Esophagus muscularis mucosa (tissue), 3 donors: Measurements from ENCODE around the gene EFR3B.

ENCODE experiments used
- POLR2A ChIP-seq: fragments of 450-650 bp; IDR thresholded peaks from one replicate; pipeline ENCODE4 v1.6.1; 2017; ENCODE audit warnings: antibody characterized with exemption, moderate library complexity, mild to moderate bottlenecking, low read depth
- TF ChIP-seq, protein P1 (sequence below), 3 experiments: fragments of 200-600 bp in 2 of 3; fragments of 450-650 bp in 1 of 3; sonication (generic) in 2 of 3; IDR thresholded peaks; one replicate each; pipeline ENCODE4 v1.5.1; 2017 to 2019; ENCODE audit warnings: antibody characterized with exemption in 3 of 3, mild to moderate bottlenecking in 2 of 3, moderate library complexity in 1 of 3

DNA sequence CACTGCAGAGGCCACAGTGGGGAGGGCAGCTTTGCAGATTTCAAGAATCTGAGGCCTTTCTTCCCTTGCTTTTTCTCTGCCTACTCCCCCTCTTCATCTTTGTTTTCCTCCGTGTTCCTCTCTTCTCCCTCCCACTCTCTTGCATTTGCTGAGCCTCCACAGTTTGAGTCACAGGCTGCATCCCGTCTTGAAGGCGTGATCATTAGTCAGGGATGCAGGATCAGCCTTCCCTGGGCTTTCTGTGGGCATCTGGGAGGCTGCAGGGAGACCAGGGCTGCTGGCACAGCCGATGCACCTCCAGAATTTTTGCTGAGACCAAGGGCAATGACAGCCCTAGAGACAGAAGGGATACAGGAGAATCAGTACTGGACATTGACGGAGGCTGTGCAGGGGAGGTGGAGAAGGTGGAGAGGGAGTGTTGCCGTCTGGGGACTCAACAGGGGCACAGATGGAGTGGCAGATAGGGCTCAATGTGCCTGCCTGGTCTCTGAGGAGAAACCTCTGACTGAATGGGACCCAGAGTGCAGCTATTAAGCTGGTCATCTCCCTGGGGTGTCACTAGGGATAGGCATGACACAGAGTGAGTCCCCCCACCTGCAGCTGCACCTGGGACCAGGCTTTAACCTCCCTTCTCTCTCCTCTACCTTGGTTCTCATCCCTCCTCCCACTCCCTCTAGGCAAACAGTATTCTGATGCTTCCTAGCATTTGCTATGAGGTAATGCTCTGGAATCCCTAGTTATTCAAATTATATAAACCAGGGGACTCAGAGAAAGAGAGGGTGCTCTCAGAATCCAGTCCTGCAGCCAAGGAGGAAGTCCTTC lies 41.2 kb upstream of the EFR3B start:
- TF ChIP-seq, protein P1, sequence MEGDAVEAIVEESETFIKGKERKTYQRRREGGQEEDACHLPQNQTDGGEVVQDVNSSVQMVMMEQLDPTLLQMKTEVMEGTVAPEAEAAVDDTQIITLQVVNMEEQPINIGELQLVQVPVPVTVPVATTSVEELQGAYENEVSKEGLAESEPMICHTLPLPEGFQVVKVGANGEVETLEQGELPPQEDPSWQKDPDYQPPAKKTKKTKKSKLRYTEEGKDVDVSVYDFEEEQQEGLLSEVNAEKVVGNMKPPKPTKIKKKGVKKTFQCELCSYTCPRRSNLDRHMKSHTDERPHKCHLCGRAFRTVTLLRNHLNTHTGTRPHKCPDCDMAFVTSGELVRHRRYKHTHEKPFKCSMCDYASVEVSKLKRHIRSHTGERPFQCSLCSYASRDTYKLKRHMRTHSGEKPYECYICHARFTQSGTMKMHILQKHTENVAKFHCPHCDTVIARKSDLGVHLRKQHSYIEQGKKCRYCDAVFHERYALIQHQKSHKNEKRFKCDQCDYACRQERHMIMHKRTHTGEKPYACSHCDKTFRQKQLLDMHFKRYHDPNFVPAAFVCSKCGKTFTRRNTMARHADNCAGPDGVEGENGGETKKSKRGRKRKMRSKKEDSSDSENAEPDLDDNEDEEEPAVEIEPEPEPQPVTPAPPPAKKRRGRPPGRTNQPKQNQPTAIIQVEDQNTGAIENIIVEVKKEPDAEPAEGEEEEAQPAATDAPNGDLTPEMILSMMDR (IDR thresholded peaks at IDR 0.05): no peak
- no peak for TF ChIP-seq POLR2A
